ENCODE measurements around the gene CCNJL. TPM values are rescaled to one million over a fixed set of nuclear protein-coding genes. Genes with fewer than 3 reads are reported as not detected.

CCNJL gene
- total and polyA plus RNA-seq, 2 of the 8 experiments (the other 6 are each of a cell fraction or from before 2014, with no cell fraction given) = 34.6 to 44.7 TPM

DNA sequence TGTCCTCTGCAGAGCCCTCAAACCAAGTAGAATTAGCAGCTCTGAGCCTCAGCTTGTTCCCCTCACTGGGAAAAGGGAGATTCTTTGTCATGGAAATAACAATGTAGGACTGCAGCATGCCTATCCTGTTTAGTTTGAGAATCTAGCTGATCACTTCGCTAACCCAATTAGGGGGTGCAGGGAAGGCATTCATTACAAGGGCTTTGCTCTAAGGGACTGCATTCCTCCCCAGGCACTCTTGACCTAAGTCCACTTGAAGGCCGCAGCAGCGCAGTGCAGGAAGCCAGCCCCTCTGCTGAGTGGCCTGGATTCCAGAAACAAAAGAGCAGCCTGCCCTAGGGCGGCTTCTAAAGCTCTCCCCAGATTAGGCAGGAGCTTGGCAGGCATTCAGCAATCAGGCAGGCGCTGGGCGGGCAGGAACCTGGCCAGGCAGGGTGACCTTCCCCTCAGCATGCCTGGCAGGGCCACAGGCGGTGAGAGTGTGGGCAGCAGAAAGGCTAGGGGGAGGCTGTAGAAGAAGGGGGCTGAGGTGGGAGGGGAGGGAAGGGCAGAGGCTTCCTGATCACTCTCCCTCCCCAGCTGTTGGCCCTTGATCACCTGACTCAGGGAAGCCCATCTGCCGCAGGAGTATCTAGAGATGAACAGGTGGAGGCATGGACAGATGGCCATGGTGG lies 24.8 kb downstream of the CCNJL start:
- no peaks in the 10 kb centered on the region for H3K23me2 ChIP-seq (ENCODE audit: low read depth, low read length)
- no peak overlapping the region for H3K4ac ChIP-seq (replicated peaks; ENCODE audit: insufficient read length, low read depth, low read length)
- ChIA-PET POLR2A (ENCODE audit: partially characterized antibody) (interaction anchor here (0.8 to 4.3 kb wide), 17 partner anchors 11 to 205 kb away, joined by 3 to 25 read pairs (median 3); partner anchors contain the start of gene CCNJL), CTCF (ENCODE audit: partially characterized antibody) (interaction anchor here (0.7 to 2.8 kb wide), 21 partner anchors 10 to 265 kb away, joined by 3 to 15 read pairs (median 5); partner anchors contain the start of gene CCNJL)
- H3K23ac ChIP-seq (ENCODE audit: insufficient read length) = no peak overlapping the region
- 5% methylated on average over 8 of the region's 8 CpGs; no CpG with 5 or more reads in 1 of the 2 experiments for WGBS, 2 experiments (ENCODE audit: extremely low coverage in 1 of 2, insufficient coverage in 1 of 2, insufficient read length in 1 of 2, insufficient replicate concordance in 2 of 2, low coverage in 1 of 2, low lambda C conversion rate in 2 of 2, missing lambda C conversion rate in 1 of 2)
- no peak overlapping the region for H2BK120ac ChIP-seq (replicated peaks; ENCODE audit: low read depth, low read length)
- peak overlapping the region; percentile 68 for H3K18ac ChIP-seq (ENCODE audit: extremely low read depth, low read length)
- H3K36me3 ChIP-seq (ENCODE audit: control insufficient read depth in 2 of 4, insufficient read depth in 4 of 4, low read length in 3 of 4) = peaks cover 0 to 4% (median under 1%) of the 10 kb centered on the region in 4 experiments; a peak in 2 of 8 replicates
- peaks cover 5 to 71% of the 10 kb centered on the region in 2 experiments for H3K79me2 ChIP-seq (ENCODE audit: control insufficient read depth in 1 of 2, insufficient read depth in 2 of 2, low read length in 2 of 2)
- DNase-seq (ENCODE audit: low read depth in 1 of 2, low spot score in 2 of 2) = peak; percentile 81 to 91
- no peaks in the 10 kb centered on the region for H3K27me3 ChIP-seq (replicated peaks in 1 of 4; ENCODE audit: control insufficient read depth in 3 of 4, extremely low read depth in 1 of 4, insufficient read depth in 3 of 4, low read length in 3 of 4)
- H4K20me1 ChIP-seq (replicated peaks in 1 of 2; ENCODE audit: control insufficient read depth in 1 of 2, insufficient read depth in 2 of 2, low read length in 2 of 2) = no peaks in the 10 kb centered on the region
- H2BK15ac ChIP-seq (ENCODE audit: low read length) = no peak overlapping the region
- peak; percentile 93 for FAIRE-seq
- H4K5ac ChIP-seq (ENCODE audit: insufficient read length, low read depth, low read length) = peak overlapping the region; percentile 76
- peak overlapping the region; percentile 30 for H4K91ac ChIP-seq (replicated peaks; ENCODE audit: insufficient read length, low read length)
- peak overlapping the region in 2 of 4 experiments; percentile 30 to 37; a peak in 3 of 7 replicates for H3K9ac ChIP-seq (replicated peaks in 1 of 4; ENCODE audit: extremely low read depth in 1 of 4, low read depth in 3 of 4, low read length in 3 of 4)
- H2BK5ac ChIP-seq (ENCODE audit: low read depth, low read length) = peak overlapping the region; percentile 87
- H3K9me3 ChIP-seq (ENCODE audit: insufficient read depth in 2 of 2, low read depth in 1 of 2, low read length in 1 of 2) = no peaks in the 10 kb centered on the region
- no peak overlapping the region for H2AFZ ChIP-seq (ENCODE audit: low read length)
- peak overlapping the region; percentile 86 for H3K27ac ChIP-seq (ENCODE audit: low read depth, low read length)
- no peak overlapping the region for H2AK5ac ChIP-seq (ENCODE audit: low read depth, low read length)
- peak overlapping the region in 1 of 4 experiments; percentile 36; a peak in 2 of 8 replicates for H3K4me3 ChIP-seq (ENCODE audit: extremely low read depth in 1 of 4, insufficient read depth in 2 of 4, low read depth in 3 of 4, low read length in 4 of 4)
- peaks cover 11 to 37% (median 22%) of the 10 kb centered on the region in 4 experiments for H3K4me1 ChIP-seq (replicated peaks in 1 of 4; ENCODE audit: control insufficient read depth in 3 of 4, insufficient read depth in 4 of 4, low read length in 3 of 4)
- H2BK20ac ChIP-seq (ENCODE audit: low read length) = peak overlapping the region; percentile 78; the same call in 1 of the 2 replicates
- no peak overlapping the region for H3K14ac ChIP-seq (ENCODE audit: insufficient read length)
- H3K4me2 ChIP-seq (ENCODE audit: insufficient read depth in 1 of 2, low read depth in 2 of 2, low read length in 2 of 2) = peak overlapping the region; percentile 56 to 58
- peaks cover 15% of the 10 kb centered on the region; the same call in 1 of the 2 replicates for H3K79me1 ChIP-seq (ENCODE audit: low read depth, low read length)
- peak overlapping the region; percentile 5 for H3K56ac ChIP-seq (replicated peaks; ENCODE audit: insufficient read length, low read depth, low read length)
- no peak overlapping the region for H4K8ac ChIP-seq (ENCODE audit: extremely low read depth, insufficient read depth, low read length)
- peak overlapping the region; percentile 93 for H2BK12ac ChIP-seq (ENCODE audit: low read depth, low read length)
- TF ChIP-seq SP4 (IDR thresholded peaks at IDR 0.05; ENCODE audit: low read length) (no peak), MAFK (IDR thresholded peaks at IDR 0.05; ENCODE audit: low read depth, low read length) (no peak), JUND (IDR thresholded peaks at IDR 0.05; ENCODE audit: low read length) (no peak), EGR1 (IDR thresholded peaks at IDR 0.05; ENCODE audit: borderline replicate concordance, low read depth, low read length) (no peak), RAD21 (IDR thresholded peaks at IDR 0.05 in 1 of 2, conservative IDR thresholded peaks at IDR 0.05 in 1 of 2; ENCODE audit: low read depth in 2 of 2, low read length in 2 of 2) (peak in 1 of 2 experiments; percentile 22; a peak in 1 of 4 replicates), SP1 (IDR thresholded peaks at IDR 0.05; ENCODE audit: low read depth, low read length) (peak; percentile 67), PHF8 (conservative IDR thresholded peaks at IDR 0.05; ENCODE audit: low read depth, low read length) (no peak), RXRA (IDR thresholded peaks at IDR 0.05; ENCODE audit: insufficient read depth, low read depth, low read length) (0 out of 2 replicates have a peak, but pooled peaks have one; percentile 44)
- TF ChIP-seq, protein P1, sequence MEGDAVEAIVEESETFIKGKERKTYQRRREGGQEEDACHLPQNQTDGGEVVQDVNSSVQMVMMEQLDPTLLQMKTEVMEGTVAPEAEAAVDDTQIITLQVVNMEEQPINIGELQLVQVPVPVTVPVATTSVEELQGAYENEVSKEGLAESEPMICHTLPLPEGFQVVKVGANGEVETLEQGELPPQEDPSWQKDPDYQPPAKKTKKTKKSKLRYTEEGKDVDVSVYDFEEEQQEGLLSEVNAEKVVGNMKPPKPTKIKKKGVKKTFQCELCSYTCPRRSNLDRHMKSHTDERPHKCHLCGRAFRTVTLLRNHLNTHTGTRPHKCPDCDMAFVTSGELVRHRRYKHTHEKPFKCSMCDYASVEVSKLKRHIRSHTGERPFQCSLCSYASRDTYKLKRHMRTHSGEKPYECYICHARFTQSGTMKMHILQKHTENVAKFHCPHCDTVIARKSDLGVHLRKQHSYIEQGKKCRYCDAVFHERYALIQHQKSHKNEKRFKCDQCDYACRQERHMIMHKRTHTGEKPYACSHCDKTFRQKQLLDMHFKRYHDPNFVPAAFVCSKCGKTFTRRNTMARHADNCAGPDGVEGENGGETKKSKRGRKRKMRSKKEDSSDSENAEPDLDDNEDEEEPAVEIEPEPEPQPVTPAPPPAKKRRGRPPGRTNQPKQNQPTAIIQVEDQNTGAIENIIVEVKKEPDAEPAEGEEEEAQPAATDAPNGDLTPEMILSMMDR (IDR thresholded peaks at IDR 0.05; ENCODE audit: control extremely low read depth in 1 of 3, insufficient read depth in 1 of 3, low read depth in 1 of 3, low read length in 3 of 3) = no peak

Measured in H1 (cell line).